Measurements from ENCODE around the gene GP1BB.

GP1BB gene

DNA sequence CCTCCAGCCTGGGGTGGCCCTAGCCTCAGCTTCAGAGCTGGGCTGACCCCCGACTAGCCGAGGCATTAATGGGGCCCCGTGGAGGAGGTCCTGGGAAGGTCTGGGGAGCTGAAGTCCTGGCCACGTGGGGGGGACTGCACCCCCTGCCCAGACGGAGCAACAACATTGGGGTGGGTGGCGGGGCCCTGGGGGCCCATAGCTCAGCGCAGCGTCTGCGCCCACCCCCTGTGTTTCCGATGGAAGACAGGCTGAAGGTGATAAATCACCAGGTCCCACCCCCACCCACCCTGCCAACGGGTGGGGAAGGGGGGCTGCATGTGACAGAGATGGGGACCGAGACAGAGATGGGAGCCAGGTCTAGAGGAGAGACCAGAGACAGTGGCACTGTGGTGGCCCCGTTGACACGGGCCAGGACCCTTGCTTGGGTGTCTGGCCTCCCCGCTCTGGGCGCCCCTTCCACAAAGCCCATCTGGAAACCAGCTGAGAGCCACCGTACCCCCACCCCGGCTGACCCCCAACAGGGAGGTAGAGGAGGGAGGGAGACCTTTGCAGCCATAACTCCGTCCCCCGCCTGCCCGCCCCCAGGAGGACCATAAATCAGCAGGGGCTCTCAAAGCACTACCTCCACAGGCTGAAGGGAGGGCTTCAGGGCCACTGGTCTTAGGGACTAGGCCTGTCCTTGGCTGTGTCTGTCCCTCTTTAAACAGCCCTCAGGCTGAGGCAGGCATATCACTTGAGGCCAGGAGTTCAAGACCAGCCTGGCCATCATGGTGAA is 8.2 kb downstream of the GP1BB start:
- no peak for TF ChIP-seq CTCF (IDR thresholded peaks at IDR 0.05; ENCODE audit: insufficient read depth, low read length, missing control alignments)
- POLR2A ChIA-PET, result interaction anchor here (0.6 to 1.4 kb wide), 3 partner anchors 174 to 290 kb away, joined by 4 to 7 read pairs (median 4); partner anchors contain the start of gene TANGO2
- CTCF ChIA-PET, result interaction anchor here (0.7 to 7.0 kb wide), 44 partner anchors 8 to 399 kb away, joined by 3 to 444 read pairs (median 8); no protein-coding TSS in a partner anchor
- H3K4me3 ChIP-seq (ENCODE audit: low read depth, low read length), result no peak overlapping the region
- DNase-seq (ENCODE audit: low read depth, low spot score), result no peak

DNA sequence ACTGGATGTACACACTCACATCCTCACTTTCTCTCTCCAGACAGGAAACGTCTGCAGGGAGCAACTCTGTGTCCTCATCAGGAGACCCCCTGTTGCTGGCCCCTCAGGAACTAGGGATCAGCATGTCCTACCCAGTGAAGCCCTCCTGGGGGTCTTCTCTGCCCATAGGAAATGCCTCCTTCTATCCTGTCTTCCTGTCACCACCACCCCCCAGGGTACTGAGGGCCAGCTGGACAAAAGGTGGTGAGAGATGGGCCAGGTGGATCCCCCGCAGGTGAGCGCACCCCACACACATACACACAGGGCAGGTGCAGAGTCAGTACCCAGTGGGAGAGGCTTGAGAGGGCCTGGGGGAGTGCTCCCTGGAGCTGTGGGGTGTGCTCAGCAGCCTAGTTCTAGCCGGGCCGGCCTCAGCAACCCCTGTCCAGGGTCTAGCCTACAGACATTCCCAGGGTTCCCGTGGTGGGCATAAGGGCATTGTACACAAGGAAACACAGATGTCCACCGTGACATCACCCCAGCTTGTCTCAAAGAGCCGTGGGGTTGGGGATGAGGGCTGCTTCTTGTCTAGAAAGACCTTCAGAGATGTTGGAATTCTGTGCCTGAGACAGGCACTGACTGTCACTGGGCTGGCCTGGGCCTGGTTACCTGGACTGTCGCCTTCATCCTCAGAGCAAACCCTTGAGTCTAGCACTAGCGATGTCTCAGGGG is 9.2 kb downstream of the GP1BB start:
- ChIA-PET CTCF (interaction anchor here (1.0 to 7.0 kb wide), 7 partner anchors 11 to 258 kb away, joined by 3 to 444 read pairs (median 58); no protein-coding TSS in a partner anchor), POLR2A (no interaction called here)
- no peak for TF ChIP-seq CTCF (IDR thresholded peaks at IDR 0.05; ENCODE audit: insufficient read depth, low read length, missing control alignments)
- H3K4me3 ChIP-seq (ENCODE audit: low read depth, low read length), result no peak overlapping the region
- no peak for DNase-seq (ENCODE audit: low read depth, low spot score)

DNA sequence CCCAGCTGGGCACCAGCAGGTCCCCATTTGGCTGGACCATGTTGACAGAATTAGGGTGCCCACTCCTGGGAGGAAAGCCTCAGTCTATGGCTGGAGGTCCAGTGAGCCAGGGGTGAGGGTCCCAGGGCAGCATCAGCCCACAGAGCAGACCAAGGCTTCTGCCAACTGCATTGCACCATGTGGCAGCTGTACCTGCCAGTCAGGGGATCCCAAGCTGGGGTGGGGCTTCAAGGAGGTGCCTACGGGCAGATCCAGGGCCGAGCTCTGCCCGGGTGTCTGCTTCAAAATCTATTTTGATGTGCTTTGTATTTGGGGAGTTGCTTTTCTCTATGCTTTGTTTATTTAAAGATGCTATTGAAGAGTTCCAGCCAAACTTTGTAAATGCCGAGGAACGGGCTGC is 10.4 kb downstream of the GP1BB start:
- H3K4me3 ChIP-seq (ENCODE audit: low read depth, low read length), result no peak overlapping the region
- no peak for TF ChIP-seq CTCF (IDR thresholded peaks at IDR 0.05; ENCODE audit: insufficient read depth, low read length, missing control alignments)
- CTCF ChIA-PET, result interaction anchor here (1.0 to 7.0 kb wide), 3 partner anchors 169 to 210 kb away, joined by 3 to 444 read pairs (median 125); no protein-coding TSS in a partner anchor
- DNase-seq (ENCODE audit: low read depth, low spot score), result no peak
- POLR2A ChIA-PET, result no interaction called here

GRCh38 chr22:19734163-19734562 is 10.8 kb downstream of the GP1BB start:
- no peak for TF ChIP-seq CTCF (IDR thresholded peaks at IDR 0.05; ENCODE audit: insufficient read depth, low read length, missing control alignments)
- ChIA-PET CTCF (interaction anchor here (1.0 to 7.0 kb wide), 3 partner anchors 169 to 209 kb away, joined by 3 to 444 read pairs (median 125); no protein-coding TSS in a partner anchor), POLR2A (no interaction called here)
- DNase-seq (ENCODE audit: low read depth, low spot score), result no peak
- H3K4me3 ChIP-seq (ENCODE audit: low read depth, low read length), result no peak overlapping the region

GRCh38 chr22:19734837-19735382 is 11.6 kb downstream of the GP1BB start:
- no peak for DNase-seq (ENCODE audit: low read depth, low spot score)
- ChIA-PET CTCF (interaction anchor here (1.0 to 7.0 kb wide), 4 partner anchors 168 to 208 kb away, joined by 3 to 444 read pairs (median 67); no protein-coding TSS in a partner anchor), POLR2A (no interaction called here)
- H3K4me3 ChIP-seq (ENCODE audit: low read depth, low read length), result no peak overlapping the region
- TF ChIP-seq CTCF (IDR thresholded peaks at IDR 0.05; ENCODE audit: insufficient read depth, low read length, missing control alignments), result no peak
